Measurements from ENCODE around the gene LDHB. TPM values are rescaled to one million over a fixed set of nuclear protein-coding genes. Genes with fewer than 3 reads are reported as not detected.

Gene LDHB
- total and polyA plus RNA-seq, 8 donors = 94.5 to 523 (median 326) TPM

- Histone ChIP-seq H3K27me3 (no peaks in the 10 kb centered on the region), H3K4me1 (peaks cover under 1 to 58% (median 26%) of the 10 kb centered on the region in 4 donors), H3K27ac (peak overlapping the region in 3 of 5 donors; percentile 15 to 36 (median 18)), H3K9me3 (no peaks in the 10 kb centered on the region), H3K36me3 (peaks cover 42 to 86% (median 75%) of the 10 kb centered on the region in 4 donors), H3K4me3 (no peak overlapping the region)
- whole genome bisulfite sequencing, 5 donors = 33 to 68% (median 53%) methylated on average over 1 of the region's 1 CpG
- DNase-seq = peak in 1 of 2 donors; percentile 22
- no peak for TF ChIP-seq POLR2AphosphoS5 (IDR thresholded peaks at IDR 0.05)
- TF ChIP-seq POLR2A (IDR thresholded peaks at IDR 0.05) = no peak
- no peak for TF ChIP-seq CTCF (IDR thresholded peaks at IDR 0.05)
- intact Hi-C loops (cut with DNase I; ENCODE audit: low total_unique reads) = no loop called here
Observed at GRCh38 chr12:21642707-21643389, 14.8 kb downstream of the LDHB start.

GRCh38 chr12:21638054-21638891, 19.4 kb downstream of the LDHB start:
- peak in 1 of 2 donors; percentile 80 for DNase-seq
- intact Hi-C loops (cut with DNase I; ENCODE audit: low total_unique reads) = no loop called here
- WGBS, 5 donors = 24 to 32% (median 29%) methylated on average over 1 of the region's 1 CpG
- H3K27ac ChIP-seq = peak overlapping the region in 4 of 5 donors; percentile 48 to 66 (median 52)
- H3K27me3 ChIP-seq = no peaks in the 10 kb centered on the region
- H3K4me3 ChIP-seq = no peak overlapping the region
- peak in 1 of 3 donors; percentile 9 for TF ChIP-seq POLR2AphosphoS5 (IDR thresholded peaks at IDR 0.05)
- no peak for TF ChIP-seq EP300 (IDR thresholded peaks at IDR 0.05)
- TF ChIP-seq POLR2A (IDR thresholded peaks at IDR 0.05) = no peak
- H3K36me3 ChIP-seq = peaks cover 40 to 84% (median 81%) of the 10 kb centered on the region in 4 donors
- no peaks in the 10 kb centered on the region for H3K9me3 ChIP-seq
- H3K4me1 ChIP-seq = peaks cover 6 to 40% (median 21%) of the 10 kb centered on the region in 4 donors

- peaks cover 23 to 60% (median 52%) of the 10 kb centered on the region in 4 donors for H3K36me3 ChIP-seq
- no peak overlapping the region for H3K27ac ChIP-seq
- no peak for TF ChIP-seq POLR2A (IDR thresholded peaks at IDR 0.05)
- TF ChIP-seq POLR2AphosphoS5 (IDR thresholded peaks at IDR 0.05) = no peak
- TF ChIP-seq CTCF (IDR thresholded peaks at IDR 0.05) = no peak
- no peak for TF ChIP-seq EP300 (IDR thresholded peaks at IDR 0.05)
- no peak overlapping the region for H3K4me3 ChIP-seq
- H3K4me1 ChIP-seq = peaks cover 6 to 20% (median 9%) of the 10 kb centered on the region in 4 donors
- DNase-seq = no peak
- WGBS, 5 donors = 96 to 100% (median 98%) methylated on average over 3 of the region's 3 CpGs
- H3K9me3 ChIP-seq = no peaks in the 10 kb centered on the region
- intact Hi-C loops (cut with DNase I; ENCODE audit: low total_unique reads) = no loop called here
- no peaks in the 10 kb centered on the region for H3K27me3 ChIP-seq
Observed at GRCh38 chr12:21634245-21634644, 23.4 kb downstream of the LDHB start.

GRCh38 chr12:21631367-21631766, 26.3 kb downstream of the LDHB start:
- Histone ChIP-seq H3K9me3 (no peaks in the 10 kb centered on the region), H3K27me3 (no peaks in the 10 kb centered on the region), H3K36me3 (peaks cover 17 to 39% (median 31%) of the 10 kb centered on the region in 4 donors), H3K4me1 (no peaks in the 10 kb centered on the region), H3K4me3 (no peak overlapping the region), H3K27ac (no peak overlapping the region)
- intact Hi-C loops (cut with DNase I; ENCODE audit: low total_unique reads) = no loop called here
- 22 to 42% (median 41%) methylated on average over 2 of the region's 2 CpGs for WGBS, 5 donors
- TF ChIP-seq CTCF (IDR thresholded peaks at IDR 0.05) (no peak), EP300 (IDR thresholded peaks at IDR 0.05) (no peak), POLR2A (IDR thresholded peaks at IDR 0.05) (no peak), POLR2AphosphoS5 (IDR thresholded peaks at IDR 0.05) (no peak)
- no peak for DNase-seq
